H1 (cell line): ENCODE measurements around the gene CPT1A. TPM values are rescaled to one million over a fixed set of nuclear protein-coding genes. Genes with fewer than 3 reads are reported as not detected.

Experiments used
- USF2 ChIP-seq: IDR thresholded peaks from 2 replicates; pipeline ENCODE4 v1.6.1; 2011; ENCODE audit warnings: low read length, improper control_type of control experiment
- polyA plus RNA-seq, 7 experiments: library from polyadenylated mRNA; depleted of rRNA in 3 of 7; stranded (reverse) in 5 of 7; unstranded in 2 of 7; fragments of >200 nt in 5 of 7; fragments of 200-250 nt in 2 of 7; gene quantifications; 1 replicate in 5 of 7; 2 replicates in 1 of 7; 4 replicates in 1 of 7; pipeline versions ENCODE4 v1.2.1 to v1.2.3, GENCODE V29; 2011 to 2013; ENCODE audit warnings: missing spikeins in 2 of 7, mixed read lengths in 2 of 7
- total RNA-seq: library from RNA; stranded (reverse); fragmentation: NEBNext Ultra II Directional; extraction: Animal tissue kit (Norgen Biotek cat#: 25700); gene quantifications from 2 replicates; pipeline ENCODE4 v1.2.1, GENCODE V29; 2021

CPT1A gene
- total and polyA plus RNA-seq, 2 of the 8 experiments (the other 6 are each of a cell fraction or from before 2014, with no cell fraction given): 2.9 to 12.2 TPM

GRCh38 chr11:68816917-68817419, 24.7 kb downstream of the CPT1A start (continued):
- TF ChIP-seq USF2: no peak
